ENCODE results near the gene EHD2. TPM values are rescaled to one million over a fixed set of nuclear protein-coding genes. Genes with fewer than 3 reads are reported as not detected.

The EHD2 gene
- total RNA-seq, 1 experiment from 2014 or later, result 0.11 TPM

GRCh38 chr19:47671499-47671898, 41.7 kb upstream of the EHD2 start:
- intact Hi-C loops (cut with micrococcal nuclease), result no loop called here
- no TSS peak for BruUV-seq (replicated peaks)
- TF ChIP-seq EZH2phosphoT487 (IDR thresholded peaks at IDR 0.05; ENCODE audit: borderline replicate concordance, low read length) (no peak), EZH2 (IDR thresholded peaks at IDR 0.05; ENCODE audit: low read length, unreplicated experiment) (no peak), CTCF (conservative IDR thresholded peaks at IDR 0.05; ENCODE audit: low read depth, low read length) (no peak)
- no peak overlapping the region for H3K4me2 ChIP-seq (ENCODE audit: low read length)
- no peaks in the 10 kb centered on the region; the same call in 1 of the 2 replicates for H3K79me2 ChIP-seq (ENCODE audit: low read length)
- no peak for ATAC-seq
- CTCF ChIA-PET, result no interaction called here
- no peaks in the 10 kb centered on the region for H3K9me3 ChIP-seq (ENCODE audit: low read length)
- H3K4me1 ChIP-seq (ENCODE audit: insufficient read depth, low read length), result no peaks in the 10 kb centered on the region
- H3K27ac ChIP-seq (ENCODE audit: low read length), result no peak overlapping the region
- no peaks in the 10 kb centered on the region for H3K9me2 ChIP-seq (replicated peaks; ENCODE audit: low read length)
- no peak for DNase-seq
- H3K4me3 ChIP-seq (ENCODE audit: low read length), result no peak overlapping the region
- POLR2A ChIA-PET (ENCODE audit: unreplicated experiment), result no interaction called here
- H2AFZ ChIP-seq (ENCODE audit: low read length), result no peak overlapping the region
- H3K36me3 ChIP-seq (ENCODE audit: low read depth, low read length), result no peaks in the 10 kb centered on the region; the same call in 1 of the 2 replicates
- H3K27me3 ChIP-seq (ENCODE audit: low read length), result no peaks in the 10 kb centered on the region
- H4K20me1 ChIP-seq (ENCODE audit: low read length), result no peaks in the 10 kb centered on the region
- H3K9ac ChIP-seq (ENCODE audit: low read length), result no peak overlapping the region
- H3F3A ChIP-seq (ENCODE audit: low read length, unreplicated experiment), result no peaks in the 10 kb centered on the region

GRCh38 chr19:47673426-47673825, 39.8 kb upstream of the EHD2 start:
- Histone ChIP-seq H3K9me3 (ENCODE audit: low read length) (no peaks in the 10 kb centered on the region), H3K27me3 (ENCODE audit: low read length) (no peaks in the 10 kb centered on the region), H3K4me1 (ENCODE audit: insufficient read depth, low read length) (no peaks in the 10 kb centered on the region), H3K36me3 (ENCODE audit: low read depth, low read length) (no peaks in the 10 kb centered on the region; the same call in 1 of the 2 replicates), H3K79me2 (ENCODE audit: low read length) (no peaks in the 10 kb centered on the region), H3K4me2 (ENCODE audit: low read length) (no peak overlapping the region), H3K27ac (ENCODE audit: low read length) (no peak overlapping the region), H3K9me2 (replicated peaks; ENCODE audit: low read length) (no peaks in the 10 kb centered on the region), H3F3A (ENCODE audit: low read length, unreplicated experiment) (no peaks in the 10 kb centered on the region), H3K4me3 (ENCODE audit: low read length) (no peak overlapping the region), H2AFZ (ENCODE audit: low read length) (no peak overlapping the region), H3K9ac (ENCODE audit: low read length) (no peak overlapping the region), H4K20me1 (ENCODE audit: low read length) (no peaks in the 10 kb centered on the region)
- ChIA-PET POLR2A (ENCODE audit: unreplicated experiment) (no interaction called here), CTCF (no interaction called here)
- DNase-seq, result no peak
- TF ChIP-seq EZH2phosphoT487 (IDR thresholded peaks at IDR 0.05; ENCODE audit: borderline replicate concordance, low read length) (no peak), CTCF (conservative IDR thresholded peaks at IDR 0.05; ENCODE audit: low read depth, low read length) (no peak), EZH2 (IDR thresholded peaks at IDR 0.05; ENCODE audit: low read length, unreplicated experiment) (no peak)
- no TSS peak for BruUV-seq (replicated peaks)
- ATAC-seq, result no peak
- intact Hi-C loops (cut with micrococcal nuclease), result no loop called here

- no peak overlapping the region for H3K4me2 ChIP-seq (ENCODE audit: low read length)
- no peaks in the 10 kb centered on the region for H3K79me2 ChIP-seq (ENCODE audit: low read length)
- BruUV-seq (replicated peaks), result no TSS peak
- H4K20me1 ChIP-seq (ENCODE audit: low read length), result no peaks in the 10 kb centered on the region
- DNase-seq (no peak), ATAC-seq (no peak)
- no peaks in the 10 kb centered on the region for H3K9me2 ChIP-seq (replicated peaks; ENCODE audit: low read length)
- H3K36me3 ChIP-seq (ENCODE audit: low read depth, low read length), result no peaks in the 10 kb centered on the region; the same call in 1 of the 2 replicates
- no peak for TF ChIP-seq CTCF (conservative IDR thresholded peaks at IDR 0.05; ENCODE audit: low read depth, low read length)
- CTCF ChIA-PET, result no interaction called here
- no peak overlapping the region for H3K4me3 ChIP-seq (ENCODE audit: low read length)
- POLR2A ChIA-PET (ENCODE audit: unreplicated experiment), result no interaction called here
- no peaks in the 10 kb centered on the region for H3K27me3 ChIP-seq (ENCODE audit: low read length)
- intact Hi-C loops (cut with micrococcal nuclease), result no loop called here
- no peaks in the 10 kb centered on the region for H3K4me1 ChIP-seq (ENCODE audit: insufficient read depth, low read length)
- H3K9me3 ChIP-seq (ENCODE audit: low read length), result no peaks in the 10 kb centered on the region
- H2AFZ ChIP-seq (ENCODE audit: low read length), result no peak overlapping the region
- no peak overlapping the region for H3K9ac ChIP-seq (ENCODE audit: low read length)
- no peak overlapping the region for H3K27ac ChIP-seq (ENCODE audit: low read length)
- no peaks in the 10 kb centered on the region for H3F3A ChIP-seq (ENCODE audit: low read length, unreplicated experiment)
Observed at GRCh38 chr19:47674548-47674947, 38.7 kb upstream of the EHD2 start.
